Endothelial cell of umbilical vein (primary cell): ENCODE data around the gene ZFP90.

Experiments used
- EZH2 ChIP-seq: IDR thresholded peaks from 2 replicates; pipeline ENCODE4 v1.6.1; 2012; ENCODE audit warnings: borderline replicate concordance, low read depth, mild to moderate bottlenecking, moderate library complexity, low read length, inconsistent platforms; ENCODE audit not compliant: severe bottlenecking
- GATA2 ChIP-seq: IDR thresholded peaks from 2 replicates; pipeline ENCODE4 v1.7.0; 2011; ENCODE audit warnings: low read depth, mild to moderate bottlenecking, moderate library complexity, mixed read lengths, low read length; ENCODE audit not compliant: insufficient read length, insufficient read depth
- MYC ChIP-seq: IDR thresholded peaks from one replicate; pipeline ENCODE4 v1.6.1; 2011; ENCODE audit warnings: mild to moderate bottlenecking, low read depth, low read length
- POLR2A ChIP-seq: IDR thresholded peaks from 2 replicates; pipeline ENCODE4 v1.6.1; 2012; ENCODE audit warnings: low read depth, mild to moderate bottlenecking, control low read depth, low read length
- POLR2AphosphoS5 ChIP-seq: IDR thresholded peaks from 2 replicates; pipeline ENCODE4 v1.6.1; 2012; ENCODE audit warnings: low read depth, mild to moderate bottlenecking, control low read depth, low read length, moderate library complexity; ENCODE audit not compliant: insufficient read depth
- TF ChIP-seq, protein P1 (sequence below), 2 donors: IDR thresholded peaks; 1 replicate in 1 of 2; 2 replicates in 1 of 2; pipeline ENCODE4 v1.5.1; 2011; ENCODE audit warnings: low read length in 2 of 2, mild to moderate bottlenecking in 2 of 2, moderate library complexity in 2 of 2, control low read depth in 1 of 2, inconsistent platforms in 1 of 2, low read depth in 1 of 2; ENCODE audit not compliant: insufficient read depth in 1 of 2; ENCODE audit errors: extremely low read depth in 1 of 2

DNA sequence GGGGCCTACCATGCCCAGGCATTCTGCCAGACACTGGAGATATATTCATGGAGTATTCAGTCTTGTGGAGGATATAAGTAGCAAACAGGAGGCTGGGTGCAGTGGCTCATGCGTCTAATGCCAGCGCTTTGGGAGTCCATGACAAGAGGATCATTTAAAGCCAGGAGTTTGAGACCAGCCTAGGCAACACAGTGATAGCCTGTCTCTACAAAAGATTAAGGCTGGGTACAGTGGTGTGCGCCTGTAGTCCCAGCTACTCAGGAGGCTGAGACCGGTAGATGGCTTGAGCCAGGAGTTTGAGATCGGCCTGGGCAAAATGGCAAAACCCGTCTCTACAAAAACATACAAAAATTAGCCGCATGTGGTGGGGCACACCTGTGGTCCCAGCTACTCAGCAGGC is 68.4 kb downstream of the ZFP90 start:
- TF ChIP-seq POLR2A (no peak), POLR2AphosphoS5 (no peak), EZH2 (no peak), GATA2 (no peak), MYC (no peak)
- TF ChIP-seq, protein P1, sequence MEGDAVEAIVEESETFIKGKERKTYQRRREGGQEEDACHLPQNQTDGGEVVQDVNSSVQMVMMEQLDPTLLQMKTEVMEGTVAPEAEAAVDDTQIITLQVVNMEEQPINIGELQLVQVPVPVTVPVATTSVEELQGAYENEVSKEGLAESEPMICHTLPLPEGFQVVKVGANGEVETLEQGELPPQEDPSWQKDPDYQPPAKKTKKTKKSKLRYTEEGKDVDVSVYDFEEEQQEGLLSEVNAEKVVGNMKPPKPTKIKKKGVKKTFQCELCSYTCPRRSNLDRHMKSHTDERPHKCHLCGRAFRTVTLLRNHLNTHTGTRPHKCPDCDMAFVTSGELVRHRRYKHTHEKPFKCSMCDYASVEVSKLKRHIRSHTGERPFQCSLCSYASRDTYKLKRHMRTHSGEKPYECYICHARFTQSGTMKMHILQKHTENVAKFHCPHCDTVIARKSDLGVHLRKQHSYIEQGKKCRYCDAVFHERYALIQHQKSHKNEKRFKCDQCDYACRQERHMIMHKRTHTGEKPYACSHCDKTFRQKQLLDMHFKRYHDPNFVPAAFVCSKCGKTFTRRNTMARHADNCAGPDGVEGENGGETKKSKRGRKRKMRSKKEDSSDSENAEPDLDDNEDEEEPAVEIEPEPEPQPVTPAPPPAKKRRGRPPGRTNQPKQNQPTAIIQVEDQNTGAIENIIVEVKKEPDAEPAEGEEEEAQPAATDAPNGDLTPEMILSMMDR (IDR thresholded peaks at IDR 0.05; ENCODE audit: extremely low read depth in 1 of 2, insufficient read depth in 1 of 2, low read depth in 1 of 2, low read length in 2 of 2): no peak
